Measurements from ENCODE around the gene ADAMTS9. TPM values are rescaled to one million over a fixed set of nuclear protein-coding genes. Genes with fewer than 3 reads are reported as not detected.

Gene ADAMTS9
- total RNA-seq, 4 donors from 2014 or later = 36.4 to 218 (median 99.1) TPM

DNA sequence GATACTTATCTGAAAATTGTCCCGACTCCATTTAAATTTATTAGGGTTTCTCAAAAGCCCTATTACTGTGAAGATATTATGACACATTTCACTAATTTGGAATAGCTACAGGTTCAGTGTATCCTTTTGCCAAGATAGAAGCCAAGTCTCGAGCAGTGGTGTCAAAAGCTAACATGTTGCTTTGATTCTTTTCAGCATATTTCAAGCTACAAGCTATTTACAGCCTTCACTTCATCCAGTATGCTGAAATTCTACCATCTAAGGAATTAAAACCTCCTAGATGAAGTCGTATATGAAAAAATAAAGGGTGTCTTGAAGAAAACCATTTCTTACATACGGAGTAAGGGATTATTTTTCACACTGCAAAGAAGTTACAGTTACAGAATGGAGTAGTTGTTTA, 31.2 kb upstream of the ADAMTS9 start:
- TF ChIP-seq, protein P1, sequence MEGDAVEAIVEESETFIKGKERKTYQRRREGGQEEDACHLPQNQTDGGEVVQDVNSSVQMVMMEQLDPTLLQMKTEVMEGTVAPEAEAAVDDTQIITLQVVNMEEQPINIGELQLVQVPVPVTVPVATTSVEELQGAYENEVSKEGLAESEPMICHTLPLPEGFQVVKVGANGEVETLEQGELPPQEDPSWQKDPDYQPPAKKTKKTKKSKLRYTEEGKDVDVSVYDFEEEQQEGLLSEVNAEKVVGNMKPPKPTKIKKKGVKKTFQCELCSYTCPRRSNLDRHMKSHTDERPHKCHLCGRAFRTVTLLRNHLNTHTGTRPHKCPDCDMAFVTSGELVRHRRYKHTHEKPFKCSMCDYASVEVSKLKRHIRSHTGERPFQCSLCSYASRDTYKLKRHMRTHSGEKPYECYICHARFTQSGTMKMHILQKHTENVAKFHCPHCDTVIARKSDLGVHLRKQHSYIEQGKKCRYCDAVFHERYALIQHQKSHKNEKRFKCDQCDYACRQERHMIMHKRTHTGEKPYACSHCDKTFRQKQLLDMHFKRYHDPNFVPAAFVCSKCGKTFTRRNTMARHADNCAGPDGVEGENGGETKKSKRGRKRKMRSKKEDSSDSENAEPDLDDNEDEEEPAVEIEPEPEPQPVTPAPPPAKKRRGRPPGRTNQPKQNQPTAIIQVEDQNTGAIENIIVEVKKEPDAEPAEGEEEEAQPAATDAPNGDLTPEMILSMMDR (IDR thresholded peaks at IDR 0.05; ENCODE audit: low read depth) = no peak

DNA sequence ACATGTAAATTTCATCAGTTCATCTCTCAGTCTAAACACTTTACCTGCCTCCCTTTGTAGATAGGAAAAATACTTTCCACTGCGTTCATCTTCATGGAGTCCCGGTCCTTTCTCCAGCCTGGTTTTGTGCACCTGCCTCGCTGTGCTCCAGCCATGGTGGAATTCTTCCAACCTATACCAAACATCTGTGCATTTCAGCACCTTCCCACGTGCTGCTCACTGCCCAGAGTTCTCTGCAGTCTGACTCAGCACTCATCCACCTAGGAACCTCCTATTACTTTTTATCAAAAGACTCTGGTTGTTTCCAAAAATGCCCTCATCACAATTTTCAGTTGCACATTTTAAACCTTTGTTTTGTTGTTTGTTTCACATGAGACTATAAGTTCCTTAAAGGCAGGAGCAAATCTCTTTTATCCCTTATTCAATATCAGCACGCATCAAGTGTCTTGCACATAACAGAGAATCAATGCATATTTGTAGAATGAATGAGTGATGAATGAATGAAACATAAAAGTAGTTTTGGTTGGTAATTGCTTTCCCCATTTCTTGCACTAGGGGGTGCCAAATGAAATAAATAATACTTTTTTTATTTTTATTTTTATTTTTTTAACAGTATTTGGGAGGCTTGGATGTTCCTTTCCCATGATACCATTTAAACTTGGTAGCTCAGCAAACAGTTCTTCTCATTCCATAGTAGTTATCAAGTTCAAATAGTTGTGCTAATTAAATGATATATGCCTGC, 30.2 kb upstream of the ADAMTS9 start:
- TF ChIP-seq, protein P1 (IDR thresholded peaks at IDR 0.05; ENCODE audit: low read depth) = no peak

DNA sequence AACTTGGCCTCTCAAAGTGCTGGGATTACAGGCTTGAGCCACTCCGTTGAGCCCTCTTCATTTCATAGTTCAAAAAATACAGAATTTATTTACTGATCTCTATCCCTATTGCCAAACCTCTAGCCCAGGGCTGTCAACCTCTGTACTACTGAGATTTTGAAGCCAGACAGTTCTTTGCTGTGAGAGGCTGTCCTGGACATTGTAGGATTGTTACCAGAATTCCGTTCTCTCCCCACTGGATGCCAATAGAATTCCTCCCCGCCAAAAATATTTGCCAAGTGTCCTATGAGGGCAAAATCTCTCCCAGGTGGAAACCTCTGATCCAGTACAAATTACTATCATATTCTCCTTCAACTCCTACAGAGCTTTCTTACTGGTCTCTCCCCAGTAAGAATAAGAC, 29.6 kb upstream of the ADAMTS9 start:
- TF ChIP-seq, protein P1 (IDR thresholded peaks at IDR 0.05; ENCODE audit: low read depth) = no peak

DNA sequence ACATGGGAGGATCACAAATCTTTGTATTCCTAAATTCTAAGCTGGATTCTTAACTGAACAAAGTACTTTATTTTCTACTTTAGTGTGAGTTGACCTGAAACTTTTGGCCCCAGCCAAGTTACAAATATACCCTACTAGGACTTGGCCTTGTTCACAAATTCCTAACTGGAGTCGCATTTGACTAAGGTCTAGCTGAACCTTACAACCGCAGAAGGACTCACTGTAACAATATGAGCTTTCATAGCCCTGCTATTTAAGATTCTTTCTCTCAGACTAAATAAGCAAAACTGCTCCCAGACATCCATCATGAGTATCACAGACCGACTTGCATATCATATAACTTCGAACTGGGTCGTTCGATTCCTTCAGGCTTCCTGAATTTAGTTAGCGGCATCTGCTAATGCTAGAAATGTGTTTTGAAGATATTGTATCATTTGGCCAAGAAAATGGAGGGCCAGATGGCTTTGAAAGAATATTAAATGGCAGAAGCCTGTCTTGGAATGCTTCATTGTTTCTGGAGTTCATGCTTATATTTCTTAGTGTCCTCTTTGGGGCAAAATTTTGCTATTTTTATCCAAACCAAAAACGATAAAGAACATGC, 28.4 kb upstream of the ADAMTS9 start:
- TF ChIP-seq, protein P1 (IDR thresholded peaks at IDR 0.05; ENCODE audit: low read depth) = no peak

DNA sequence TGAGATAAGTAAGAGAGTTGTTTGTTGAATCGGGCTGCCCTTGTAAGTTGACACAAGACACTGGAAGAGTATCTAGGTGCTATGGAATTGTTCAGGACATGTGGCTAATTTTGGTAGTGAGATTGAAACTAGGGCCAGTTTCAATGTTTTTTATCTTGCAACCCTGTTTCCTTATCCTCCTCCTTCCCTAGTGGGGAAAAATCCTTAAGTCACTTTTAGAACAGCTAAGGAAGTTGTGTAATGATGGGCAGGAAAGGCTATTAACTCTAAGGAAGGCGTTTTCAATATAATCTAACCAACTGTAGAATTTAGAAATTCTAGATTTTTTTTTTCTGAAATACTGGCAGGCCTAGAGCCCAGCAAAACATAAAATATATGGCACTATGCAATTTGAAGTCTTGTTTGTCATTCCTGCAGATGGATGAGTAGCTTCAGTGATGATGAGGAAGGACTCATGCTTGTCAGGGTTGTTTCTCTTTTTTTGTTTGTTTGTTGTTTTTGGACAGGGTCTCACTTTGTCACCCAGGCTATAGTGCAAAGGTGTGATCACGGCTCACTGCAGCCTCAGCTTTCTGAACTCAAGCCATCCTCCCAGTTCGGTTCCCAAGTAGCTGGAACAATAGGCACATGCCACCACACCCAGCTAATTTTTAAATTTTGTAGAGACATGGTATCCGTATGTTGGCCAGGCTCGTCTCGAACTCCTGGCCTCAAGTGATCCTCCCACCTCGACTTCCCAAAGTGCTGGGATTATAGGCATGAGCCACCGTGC, 27.6 kb upstream of the ADAMTS9 start:
- TF ChIP-seq, protein P1 (IDR thresholded peaks at IDR 0.05; ENCODE audit: low read depth) = no peak

DNA sequence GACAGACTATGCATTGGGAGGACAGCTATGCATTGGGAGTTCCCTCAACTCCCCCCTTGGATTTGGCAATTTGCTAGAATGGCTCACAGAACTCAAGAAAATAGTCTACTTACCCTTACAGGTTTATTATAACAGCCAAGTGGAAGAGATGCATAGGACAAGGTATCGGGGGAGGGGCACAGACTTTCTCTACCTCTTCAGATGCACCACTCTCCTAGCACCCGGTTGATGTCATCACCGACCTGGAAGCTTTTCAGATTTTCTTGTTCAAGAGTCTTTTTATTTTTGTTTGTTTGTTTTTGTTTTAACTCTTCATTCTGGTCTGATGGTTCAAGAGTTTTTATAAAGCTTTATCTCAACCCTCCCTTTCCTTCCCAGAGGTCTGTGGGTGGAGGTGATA, 20.7 kb upstream of the ADAMTS9 start:
- TF ChIP-seq, protein P1 (IDR thresholded peaks at IDR 0.05; ENCODE audit: low read depth) = no peak

DNA sequence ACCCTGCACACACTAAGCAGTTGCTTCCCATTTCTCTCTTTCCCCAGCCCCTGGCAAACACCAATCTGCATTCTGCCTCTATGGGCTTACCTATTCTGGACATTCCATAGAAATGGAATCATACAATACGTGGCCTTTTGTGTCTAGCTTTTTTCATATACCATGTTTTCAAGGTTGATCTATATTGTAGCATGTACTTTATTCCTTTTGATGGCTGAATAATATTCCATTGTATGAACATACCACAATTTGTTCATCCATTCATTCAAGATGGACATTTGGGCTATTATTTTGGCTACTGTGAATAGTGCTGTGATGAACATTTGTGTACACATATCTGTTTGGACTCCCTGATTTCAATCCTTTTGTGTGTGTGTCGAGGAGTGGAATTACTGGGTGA, 18.1 kb upstream of the ADAMTS9 start:
- TF ChIP-seq, protein P1 (IDR thresholded peaks at IDR 0.05; ENCODE audit: low read depth) = no peak

Data from subcutaneous adipose tissue (tissue), 4 donors.